DND-41 (cell line): ENCODE data around the gene IKBKG.

Source experiments
- CTCF ChIP-seq: IDR thresholded peaks from 2 replicates; pipeline ENCODE4 v1.5.1; 2012; ENCODE audit warnings: borderline replicate concordance, low read length, moderate library complexity, mild to moderate bottlenecking; ENCODE audit not compliant: poor library complexity, severe bottlenecking; ENCODE audit errors: extremely low read depth
- EZH2 ChIP-seq: IDR thresholded peaks from 3 replicates; pipeline ENCODE4 v1.6.1; 2012; ENCODE audit warnings: borderline replicate concordance, low read depth, mild to moderate bottlenecking, moderate library complexity, low read length, inconsistent platforms; ENCODE audit not compliant: severe bottlenecking

- no peak for TF ChIP-seq CTCF
- no peak for TF ChIP-seq EZH2
Observed at GRCh38 chrX:154547245-154548027, at the start of gene IKBKG.
